Bronchial epithelial cell (primary cell): Measurements from ENCODE around the gene TBPL1. TPM values are rescaled to one million over a fixed set of nuclear protein-coding genes. Genes with fewer than 3 reads are reported as not detected.
A peak's percentile ranks its signal among the peaks of the same experiment; 100 is the strongest.

Experiments
- DNase-seq: peaks from one replicate; pipeline ENCODE4 v3.0.0-alpha.2; 2010; ENCODE audit warnings: low read depth
- FAIRE-seq: peaks from 2 replicates; lab custom pipeline; 2011; peaks lifted over from hg19 to GRCh38; lab: Jason Lieb, UNC
- H3K27me3 ChIP-seq: 2 replicates; pipeline ENCODE4 v1.5.1; 2011; ENCODE audit warnings: low read length; ENCODE audit not compliant: control insufficient read depth, insufficient read depth
- H3K36me3 ChIP-seq: 2 replicates; pipeline ENCODE4 v1.5.1; 2011; ENCODE audit warnings: low read length; ENCODE audit not compliant: control insufficient read depth, insufficient read depth
- H3K4me3 ChIP-seq: 2 replicates; pipeline ENCODE4 v1.5.1; 2011; ENCODE audit warnings: mild to moderate bottlenecking, low read depth, low read length, control low read depth
- CTCF ChIP-seq: IDR thresholded peaks from 2 replicates; pipeline ENCODE4 v1.5.1; 2011; ENCODE audit warnings: mild to moderate bottlenecking, moderate library complexity, low read length, control low read depth, inconsistent platforms; ENCODE audit not compliant: insufficient read depth, severe bottlenecking
- total RNA-seq: library from RNA; depleted of rRNA; stranded (reverse); fragments of >200 nt; gene quantifications from 2 replicates; pipeline ENCODE4 v1.2.1, GENCODE V29; 2014

Gene TBPL1
- total RNA-seq, 1 donor from 2014 or later: 18.4 TPM

DNA sequence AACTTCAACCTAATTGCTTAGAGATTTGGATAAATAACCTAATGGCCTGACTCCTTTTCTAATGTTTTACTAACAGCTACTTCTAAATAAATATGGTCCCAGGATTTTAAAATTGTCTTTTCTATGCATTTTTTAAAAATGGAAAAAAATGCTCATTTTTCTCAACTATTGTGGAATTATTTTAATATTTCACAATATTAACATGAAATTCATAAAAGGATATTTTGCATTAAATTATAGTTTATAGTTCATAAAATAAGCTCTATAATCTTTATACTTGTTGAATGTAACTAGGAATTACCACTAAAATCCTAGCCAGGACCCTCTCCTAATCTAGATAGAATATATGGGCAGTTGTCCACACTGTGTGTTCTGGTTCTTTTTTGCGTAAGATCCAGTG lies 37.3 kb downstream of the TBPL1 start:
- DNase-seq (no peak), FAIRE-seq (no peak)
- TF ChIP-seq CTCF: no peak
- H3K27me3 ChIP-seq: no peaks in the 10 kb centered on the region
- no peak overlapping the region for H3K4me3 ChIP-seq
- H3K36me3 ChIP-seq: no peaks in the 10 kb centered on the region

- Histone ChIP-seq H3K4me3 (no peak overlapping the region), H3K36me3 (no peaks in the 10 kb centered on the region), H3K27me3 (no peaks in the 10 kb centered on the region)
- no peak for FAIRE-seq
- TF ChIP-seq CTCF: no peak
- DNase-seq: peak; percentile 44
Observed at GRCh38 chr6:133991096-133991593, 38.1 kb downstream of the TBPL1 start.

GRCh38 chr6:133992992-133993680 lies 40.1 kb downstream of the TBPL1 start:
- TF ChIP-seq CTCF: no peak
- Histone ChIP-seq H3K4me3 (no peak overlapping the region), H3K27me3 (no peaks in the 10 kb centered on the region), H3K36me3 (no peaks in the 10 kb centered on the region)
- DNase-seq: no peak
- FAIRE-seq: peak; percentile 58

- Histone ChIP-seq H3K36me3 (no peaks in the 10 kb centered on the region), H3K4me3 (no peak overlapping the region), H3K27me3 (no peaks in the 10 kb centered on the region)
- FAIRE-seq: peak; percentile 83
- DNase-seq: no peak
- TF ChIP-seq CTCF: no peak
Observed at GRCh38 chr6:133995296-133995695, 42.3 kb downstream of the TBPL1 start.

DNA sequence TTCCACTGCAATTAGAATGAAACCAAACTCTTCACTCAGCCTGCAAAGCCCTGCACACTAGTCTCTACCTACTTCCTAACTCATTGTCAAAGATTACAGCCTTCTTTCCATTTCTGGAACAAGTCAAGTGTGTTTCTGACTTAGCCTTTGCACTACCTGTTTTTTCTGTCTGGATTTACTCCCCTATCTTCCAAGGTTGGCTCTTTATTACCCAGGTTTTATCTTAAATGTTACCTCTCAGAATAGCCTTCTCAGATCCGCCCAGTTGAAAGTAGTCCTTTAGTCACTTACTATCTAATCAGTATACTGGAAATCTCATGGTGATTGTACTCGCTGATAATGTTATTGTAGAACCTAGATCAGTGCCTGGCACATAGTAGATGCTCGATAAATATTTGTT lies 42.7 kb downstream of the TBPL1 start:
- TF ChIP-seq CTCF: no peak
- FAIRE-seq: no peak
- no peak overlapping the region for H3K4me3 ChIP-seq

GRCh38 chr6:133997267-133997666 lies 44.2 kb downstream of the TBPL1 start:
- no peak for FAIRE-seq
- peak; percentile 50 for DNase-seq
- H3K36me3 ChIP-seq: no peaks in the 10 kb centered on the region
- H3K27me3 ChIP-seq: no peaks in the 10 kb centered on the region
- H3K4me3 ChIP-seq: no peak overlapping the region
- no peak for TF ChIP-seq CTCF

More for the DNA sequence above, 42.7 kb downstream of the TBPL1 start:
- no peaks in the 10 kb centered on the region for H3K27me3 ChIP-seq
- no peaks in the 10 kb centered on the region for H3K36me3 ChIP-seq
- DNase-seq: no peak
